Measurements from ENCODE around the gene SULT2B1.
A peak's percentile ranks its signal among the peaks of the same experiment; 100 is the strongest.
"Not testable (repeated sequence)": the region's sequence is repeated elsewhere in the genome, so short reads cannot be mapped to it uniquely, and the experiment has no call there.

Gene SULT2B1

DNA sequence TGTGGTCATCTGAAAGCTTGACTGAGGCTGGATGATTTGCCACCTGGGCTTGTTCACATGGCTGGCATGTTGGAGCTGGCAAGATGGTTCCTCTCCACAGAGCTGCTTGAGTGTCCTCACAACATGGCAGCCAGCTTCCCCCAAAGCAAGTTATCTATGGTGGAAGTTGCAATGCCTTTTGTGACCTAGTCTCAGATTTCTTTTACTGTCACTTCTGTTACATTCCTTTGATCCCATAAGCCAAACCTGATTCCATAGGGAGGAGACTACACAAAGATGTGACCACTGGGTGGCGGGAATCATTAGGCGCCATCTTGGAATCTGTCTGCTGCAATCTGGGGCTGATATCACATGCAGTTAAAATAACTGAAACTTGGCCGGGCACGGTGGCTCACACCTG lies 22.8 kb upstream of the SULT2B1 start:
- no peak for DNase-seq (ENCODE audit: low read depth, low spot score)

DNA sequence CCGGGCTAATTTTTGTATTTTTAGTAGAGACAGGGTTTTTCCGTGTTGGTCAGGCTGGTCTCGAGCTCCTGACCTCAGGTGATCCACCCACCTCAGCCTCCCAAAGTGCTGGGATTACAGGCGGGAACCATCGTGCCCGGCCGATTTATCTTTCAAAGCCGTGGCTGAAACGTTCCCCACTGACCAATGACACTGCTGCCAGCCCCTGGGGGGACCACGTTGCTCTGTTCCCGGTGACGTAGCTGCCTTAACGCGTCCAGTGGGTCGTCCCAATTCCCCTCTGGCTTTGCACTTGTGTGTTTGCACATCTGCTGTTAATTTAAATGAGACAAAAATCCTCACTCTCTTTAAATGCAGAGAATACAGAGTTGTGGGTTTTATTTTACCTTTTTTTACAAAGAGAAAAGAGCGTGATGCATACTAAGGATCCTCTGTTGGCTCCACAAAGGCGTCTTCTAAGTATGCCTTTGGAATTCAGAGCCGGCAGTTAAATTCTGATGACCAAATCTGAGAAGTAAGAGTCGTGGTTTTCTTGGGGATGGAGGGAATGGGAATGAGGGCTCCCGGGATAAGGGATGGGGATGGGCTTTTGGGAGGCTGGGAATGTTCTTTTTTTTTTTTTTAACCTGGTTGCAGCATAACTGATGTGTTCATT lies 21.8 kb upstream of the SULT2B1 start:
- DNase-seq (ENCODE audit: low read depth, low spot score): no peak

DNA sequence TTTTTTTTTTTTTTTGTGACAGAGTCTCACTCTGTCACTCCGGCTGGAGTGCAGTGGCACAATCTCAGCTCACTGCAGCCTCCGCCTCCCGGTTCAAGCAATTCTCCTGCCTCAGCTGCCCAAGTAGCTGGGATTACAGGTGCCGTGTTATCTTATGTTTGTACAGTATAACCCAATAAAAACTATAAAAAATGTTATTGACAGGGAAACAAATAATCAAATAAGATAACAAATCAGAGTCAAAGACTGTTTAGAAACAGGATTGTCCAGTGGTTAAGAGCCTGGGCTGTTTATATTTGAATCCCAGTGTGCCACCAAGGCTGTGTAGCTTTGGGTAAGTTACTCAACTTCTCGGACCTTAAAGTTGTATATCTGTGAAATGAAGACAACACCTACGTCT lies 21.2 kb upstream of the SULT2B1 start:
- no peak for DNase-seq (ENCODE audit: low read depth, low spot score)

DNA sequence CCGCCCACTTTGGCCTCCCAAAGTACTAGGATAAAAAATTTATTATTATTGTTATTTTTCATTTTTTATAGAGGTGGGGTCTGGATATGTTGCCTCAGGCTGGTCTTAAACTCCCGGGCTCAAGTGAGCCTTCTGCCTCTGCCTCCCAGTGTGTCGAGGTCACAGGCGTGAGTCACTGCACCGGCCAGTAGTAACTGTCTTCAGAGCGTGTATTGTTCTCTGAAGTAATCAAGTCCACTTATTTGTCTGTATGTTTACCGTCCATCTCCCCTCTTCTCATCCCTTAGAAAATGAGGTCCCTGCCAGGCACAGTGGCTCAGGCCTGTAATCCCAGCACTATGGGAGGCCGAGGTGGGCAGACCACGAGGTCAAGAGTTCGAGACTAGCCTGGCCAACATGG lies 18.2 kb upstream of the SULT2B1 start:
- DNase-seq (ENCODE audit: low read depth, low spot score): no peak

DNA sequence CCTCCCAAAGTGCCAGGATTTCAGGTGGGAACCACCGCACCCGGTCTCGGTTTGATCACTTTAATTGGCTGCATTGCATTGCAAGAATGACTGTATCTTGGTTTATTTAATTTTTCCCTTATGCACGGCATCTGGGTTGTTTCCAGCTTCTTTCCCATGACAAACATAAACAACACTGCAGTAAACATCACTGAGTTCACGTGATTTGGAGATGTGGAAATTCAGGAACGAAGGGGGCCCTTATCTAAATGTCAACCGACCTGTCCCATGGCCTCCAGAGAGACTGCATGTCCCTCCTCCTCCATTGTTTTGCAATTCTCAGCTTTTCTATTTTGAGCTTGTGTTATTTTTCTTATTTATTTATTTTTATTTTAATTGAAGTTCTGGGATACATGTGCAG lies 14.4 kb upstream of the SULT2B1 start:
- DNase-seq (ENCODE audit: low read depth, low spot score): no peak

DNA sequence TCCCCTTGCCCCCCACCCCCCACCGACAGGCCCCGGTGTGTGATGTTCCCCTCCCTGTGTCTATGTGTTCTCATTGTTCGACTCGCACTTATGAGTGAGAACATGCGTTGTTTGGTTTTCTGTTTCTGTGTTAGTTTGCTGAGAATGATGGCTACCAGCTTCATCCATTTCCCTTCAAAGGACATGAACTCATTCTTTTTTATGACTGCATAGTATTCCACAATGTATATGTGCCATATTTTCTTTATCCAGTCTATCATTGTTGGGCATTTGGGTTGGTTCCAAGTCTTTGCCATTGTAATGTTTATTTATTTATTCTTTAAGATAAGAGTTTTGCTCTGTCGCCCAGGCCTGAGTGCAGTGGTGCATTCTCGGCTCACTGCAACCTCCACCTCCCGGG lies 13.9 kb upstream of the SULT2B1 start:
- not testable (repeated sequence) for DNase-seq (ENCODE audit: low read depth, low spot score)

DNA sequence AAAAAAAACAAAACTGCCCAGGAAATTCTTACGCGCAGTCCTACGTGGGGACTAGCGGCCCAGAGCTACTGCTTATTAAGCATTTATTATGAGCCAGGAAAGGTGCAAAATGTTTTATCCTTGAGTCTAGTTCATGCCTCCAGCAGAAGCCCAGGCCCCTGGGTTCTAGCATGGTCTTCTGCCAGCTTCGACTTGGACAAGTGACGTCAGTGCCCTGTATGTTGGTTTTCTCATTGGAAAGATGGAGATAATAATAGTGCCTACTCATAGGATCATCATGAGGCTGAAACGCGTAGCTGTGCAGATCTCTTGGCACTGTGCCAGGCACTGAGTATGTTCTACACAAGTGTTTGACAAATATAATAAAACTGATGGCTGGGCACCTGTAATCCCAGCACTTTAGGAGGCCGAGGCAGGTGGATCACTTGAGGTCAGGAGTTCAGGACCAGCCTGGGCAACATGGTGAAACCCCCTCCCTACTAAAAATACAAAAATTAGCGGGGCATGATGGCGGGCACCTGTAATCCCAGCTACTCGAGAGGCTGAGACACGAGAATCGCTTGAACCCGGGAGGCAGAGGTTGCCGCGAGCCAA lies 12.4 kb upstream of the SULT2B1 start:
- no peak for DNase-seq (ENCODE audit: low read depth, low spot score)

DNA sequence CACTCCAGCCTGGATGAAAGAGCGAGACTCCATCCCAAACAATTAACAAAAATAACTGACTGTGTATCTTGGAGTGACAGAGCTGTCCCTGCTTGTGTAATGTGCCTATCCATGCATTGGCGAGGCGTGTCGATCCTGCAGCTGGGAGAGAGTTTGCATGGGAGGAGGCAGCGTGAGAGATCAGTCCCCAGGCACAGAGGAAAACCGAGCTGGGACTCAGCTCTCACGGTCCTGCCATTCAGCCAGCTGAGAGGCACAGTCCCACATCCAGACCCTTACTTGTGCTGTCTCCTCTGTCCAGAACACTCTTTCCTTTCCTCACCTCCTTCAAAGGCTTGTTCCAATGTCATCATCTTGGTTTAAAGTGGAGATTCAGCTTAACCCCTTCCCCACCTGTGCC lies 11.9 kb upstream of the SULT2B1 start:
- no peak for DNase-seq (ENCODE audit: low read depth, low spot score)

DNA sequence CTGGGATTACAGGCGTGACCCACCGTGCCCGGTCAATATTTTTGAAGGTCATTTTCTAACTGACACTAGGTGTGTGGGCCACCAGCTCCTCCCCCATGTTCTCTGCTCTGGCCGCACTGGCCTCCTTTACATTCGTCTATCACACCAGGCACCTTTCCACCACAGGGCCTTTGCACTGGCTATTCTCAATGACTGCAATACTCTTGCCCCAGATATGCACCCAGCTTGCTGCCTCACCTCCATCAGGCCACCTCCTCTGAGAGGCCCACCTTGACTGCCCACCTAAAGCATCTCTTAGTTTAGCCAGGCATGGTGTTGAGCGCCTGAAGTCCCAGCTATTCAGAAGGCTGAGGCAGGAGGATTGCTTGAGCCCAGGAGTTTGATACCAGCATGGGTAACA lies 10.2 kb upstream of the SULT2B1 start:
- DNase-seq (ENCODE audit: low read depth, low spot score): no peak

DNA sequence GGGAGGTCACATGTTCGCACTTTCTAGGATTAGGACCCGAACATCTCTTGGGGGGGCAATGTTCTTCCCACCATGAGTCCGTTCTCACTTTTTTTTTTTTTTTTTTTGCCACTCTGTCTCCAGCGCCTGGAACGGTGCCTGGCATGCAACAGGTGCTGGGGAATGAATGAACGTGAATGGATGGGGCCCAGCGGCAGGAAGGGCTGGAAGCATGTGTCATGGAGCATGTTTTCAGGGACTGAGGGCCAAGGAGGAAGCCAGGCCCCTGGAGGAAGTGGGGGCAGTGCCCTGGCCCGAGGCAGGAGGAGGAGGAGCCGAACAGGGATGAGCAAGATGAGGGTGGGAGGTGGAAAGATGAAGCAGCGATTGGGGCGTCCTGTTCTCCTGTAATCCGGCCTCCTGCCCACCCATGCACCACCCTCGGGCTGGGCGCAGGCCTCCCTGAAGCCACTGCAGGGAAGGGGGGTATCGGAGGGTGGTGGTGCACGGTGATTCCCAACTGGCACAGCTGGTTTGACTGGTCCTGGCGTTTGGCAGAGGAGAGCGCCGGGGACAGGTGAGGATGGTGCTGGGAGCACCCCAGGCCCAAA lies 8.8 kb upstream of the SULT2B1 start:
- DNase-seq (ENCODE audit: low read depth, low spot score): no peak

DNA sequence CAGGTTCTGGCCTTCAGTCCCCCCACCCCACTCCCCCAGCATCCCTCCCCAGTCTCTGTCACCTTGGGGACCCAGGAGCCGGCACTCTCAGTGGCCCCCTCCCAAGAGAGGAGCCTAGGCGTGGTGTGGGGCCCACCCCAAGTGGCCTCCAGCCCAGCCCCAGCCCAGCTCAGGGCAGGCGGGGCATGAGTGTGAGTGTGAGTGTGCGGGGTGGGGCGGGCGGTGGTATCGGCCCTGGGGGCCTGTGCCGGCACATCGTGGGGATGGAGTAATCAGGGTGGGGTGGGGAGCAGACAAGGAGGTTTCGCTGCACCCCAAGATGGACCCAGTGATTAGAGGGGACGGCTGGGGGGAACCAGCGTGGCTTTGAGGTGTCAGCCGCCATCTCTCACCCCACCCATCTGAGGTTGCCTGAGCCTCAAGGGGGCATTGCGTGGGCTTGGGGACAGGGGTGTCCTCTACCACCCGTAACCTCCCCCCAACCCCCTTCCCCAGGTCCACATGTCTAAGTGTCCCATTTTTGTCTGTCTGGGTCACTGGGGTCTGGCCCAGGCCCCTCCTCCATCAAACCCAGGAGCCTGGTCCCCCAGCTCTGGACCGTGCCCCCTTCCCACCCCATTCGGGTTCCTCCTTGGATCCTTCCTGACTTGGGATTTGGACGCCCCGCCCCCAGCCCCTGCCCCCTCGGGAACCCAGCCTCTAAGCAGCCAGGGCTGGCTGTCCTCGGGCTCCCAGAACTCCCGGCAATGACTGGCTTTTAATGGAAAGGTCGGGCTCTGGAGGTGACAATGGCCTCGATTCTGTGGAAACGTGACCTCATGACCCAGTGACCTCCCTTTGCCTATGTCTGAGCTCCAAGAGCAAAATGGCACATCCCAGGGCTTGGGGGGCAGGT lies 6.9 kb upstream of the SULT2B1 start:
- no peak for DNase-seq (ENCODE audit: low read depth, low spot score)

DNA sequence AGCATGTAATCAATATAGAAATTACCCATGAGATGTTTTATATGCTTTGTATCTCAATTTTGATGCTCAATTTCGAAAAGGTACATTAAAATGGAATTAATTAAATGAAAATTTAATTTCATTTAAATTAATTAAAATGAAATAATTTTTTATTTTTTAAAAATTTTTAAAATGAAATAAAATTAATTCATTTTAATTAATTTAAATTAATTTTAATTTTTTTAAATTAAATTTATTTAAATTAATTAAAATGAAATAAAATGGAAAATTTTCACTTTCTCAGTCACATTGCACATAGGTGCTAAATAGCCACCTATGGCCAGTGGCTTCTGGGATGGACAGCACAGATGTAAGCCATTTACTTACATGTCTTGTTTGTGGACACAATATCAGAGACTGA lies 4.2 kb upstream of the SULT2B1 start:
- DNase-seq (ENCODE audit: low read depth, low spot score): no peak

DNA sequence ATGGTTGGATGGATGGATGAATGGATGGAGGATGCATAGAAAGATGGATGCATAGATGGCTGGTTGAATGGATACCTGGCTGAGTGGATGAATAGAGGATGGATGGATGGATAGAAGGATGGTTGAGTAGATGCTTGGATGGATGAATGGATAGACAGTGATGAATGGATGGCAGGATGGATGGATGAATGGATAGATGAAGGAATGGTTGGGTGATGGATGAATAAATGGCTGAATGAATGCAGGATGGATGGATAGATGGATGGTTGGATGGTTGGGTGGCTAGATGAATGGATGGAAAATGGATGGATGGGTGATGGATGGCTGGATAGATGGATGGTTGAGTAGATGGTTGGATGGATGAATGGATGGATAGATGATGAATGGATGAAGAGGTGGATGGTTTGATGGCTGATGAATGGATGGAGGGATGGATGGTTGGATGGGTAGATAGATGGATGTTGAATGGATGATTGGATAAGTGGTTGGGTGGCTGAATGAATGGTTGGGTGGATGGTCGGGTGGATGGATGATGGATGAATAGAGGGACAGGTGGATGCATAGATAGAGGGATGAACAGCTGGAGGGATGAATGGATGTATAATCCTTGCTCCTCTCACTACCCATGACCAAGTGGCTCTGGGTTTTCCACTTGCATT lies 3.6 kb upstream of the SULT2B1 start:
- DNase-seq (ENCODE audit: low read depth, low spot score): no peak

DNA sequence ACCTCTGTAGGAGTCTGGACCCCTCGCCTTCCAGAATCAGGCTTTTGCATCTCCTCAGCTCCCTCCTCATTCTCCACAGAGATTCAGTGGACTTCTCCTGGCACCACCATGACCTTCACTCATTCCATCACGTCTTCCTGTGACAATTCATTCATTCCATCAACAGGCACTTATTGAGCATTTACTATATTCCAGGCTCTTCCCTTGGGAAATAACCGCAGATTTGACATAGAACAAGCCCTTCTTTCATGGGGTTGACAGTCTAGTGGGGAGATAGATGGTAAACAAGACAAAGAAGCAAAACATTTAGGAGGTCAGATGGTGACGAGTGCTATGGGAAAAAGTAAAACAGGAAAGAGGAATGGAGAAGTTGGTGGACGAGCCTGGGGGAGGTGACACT lies 2.6 kb upstream of the SULT2B1 start:
- no peak for DNase-seq (ENCODE audit: low read depth, low spot score)

DNA sequence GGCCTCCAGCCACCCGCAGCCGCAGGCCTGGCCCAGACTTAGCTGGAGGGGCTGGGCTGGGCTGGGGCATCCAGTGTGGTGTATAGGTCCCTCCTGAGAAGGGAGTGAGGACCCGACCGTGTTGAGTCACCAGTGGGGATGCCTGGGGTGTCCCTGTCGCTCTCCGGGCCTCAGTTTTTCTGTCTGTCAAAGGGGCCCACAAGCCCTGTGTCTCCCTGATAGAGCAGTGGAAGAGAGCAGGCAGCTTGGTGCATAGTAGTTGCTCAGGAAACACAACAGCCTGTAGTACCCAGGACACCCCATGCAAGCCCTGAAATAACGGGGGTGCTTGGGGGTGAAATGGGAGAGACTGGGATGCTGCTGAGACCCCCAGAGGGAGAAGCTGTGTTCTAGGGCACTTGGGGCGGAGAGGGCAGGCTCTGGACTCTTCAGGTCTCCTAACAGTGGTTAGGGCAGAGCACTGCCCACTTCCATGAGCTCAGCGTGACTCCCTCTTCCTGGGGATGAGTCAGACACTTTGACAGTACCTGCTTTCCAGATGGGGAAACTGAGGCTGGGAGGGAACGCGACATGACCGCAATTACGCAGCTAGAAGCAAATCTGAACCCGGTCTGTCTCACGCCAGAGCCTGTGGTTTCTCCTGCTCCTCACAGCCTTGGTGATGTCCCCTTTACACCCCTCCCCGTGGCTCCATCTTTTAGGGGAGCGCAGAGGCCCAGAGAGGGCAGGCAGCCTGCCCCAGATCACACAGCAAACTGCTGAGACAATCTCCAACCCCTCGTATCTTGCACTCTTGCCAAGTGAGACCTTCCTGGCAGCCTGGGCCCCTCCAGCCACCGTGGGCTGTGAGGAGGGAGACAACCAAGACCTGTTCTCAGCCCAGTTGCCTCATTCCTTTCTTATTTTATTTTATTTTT lies 692 bp downstream of the SULT2B1 start:
- DNase-seq (ENCODE audit: low read depth, low spot score): no peak

DNA sequence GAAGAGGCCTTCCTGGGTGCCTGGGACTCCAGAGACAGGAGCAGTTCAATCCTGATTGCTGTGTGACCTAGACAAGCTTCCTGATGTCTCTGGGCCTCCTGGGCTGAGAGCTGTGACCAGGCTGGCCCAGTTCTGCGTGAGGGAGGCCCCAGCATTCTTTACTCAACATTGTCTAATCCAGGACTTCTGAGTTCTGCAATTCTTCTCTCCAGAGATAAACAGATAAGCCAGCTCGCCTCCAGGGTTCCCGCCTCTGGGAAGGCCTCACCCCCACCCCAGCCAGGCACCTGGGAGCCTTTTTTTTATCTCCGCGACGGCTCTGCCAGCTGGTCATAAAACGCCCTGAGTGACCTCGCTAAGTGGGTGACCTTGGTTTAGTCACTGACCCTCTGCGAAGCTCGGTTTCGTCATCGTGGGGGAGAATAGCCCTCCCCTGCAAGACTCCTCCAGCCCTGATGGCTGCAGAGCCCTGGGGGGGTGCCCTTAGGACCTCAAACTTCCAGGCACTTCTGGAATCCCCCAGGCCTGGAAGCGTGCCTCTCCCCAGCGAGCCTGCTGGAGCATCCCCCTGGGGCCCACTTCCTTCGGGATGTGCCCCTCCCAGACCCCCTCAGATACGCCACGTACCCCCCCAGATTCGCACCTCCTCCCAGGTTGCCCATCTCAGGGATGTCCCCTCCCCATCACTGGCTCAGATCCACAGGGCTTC lies 1.9 kb downstream of the SULT2B1 start:
- DNase-seq (ENCODE audit: low read depth, low spot score): no peak

DNA sequence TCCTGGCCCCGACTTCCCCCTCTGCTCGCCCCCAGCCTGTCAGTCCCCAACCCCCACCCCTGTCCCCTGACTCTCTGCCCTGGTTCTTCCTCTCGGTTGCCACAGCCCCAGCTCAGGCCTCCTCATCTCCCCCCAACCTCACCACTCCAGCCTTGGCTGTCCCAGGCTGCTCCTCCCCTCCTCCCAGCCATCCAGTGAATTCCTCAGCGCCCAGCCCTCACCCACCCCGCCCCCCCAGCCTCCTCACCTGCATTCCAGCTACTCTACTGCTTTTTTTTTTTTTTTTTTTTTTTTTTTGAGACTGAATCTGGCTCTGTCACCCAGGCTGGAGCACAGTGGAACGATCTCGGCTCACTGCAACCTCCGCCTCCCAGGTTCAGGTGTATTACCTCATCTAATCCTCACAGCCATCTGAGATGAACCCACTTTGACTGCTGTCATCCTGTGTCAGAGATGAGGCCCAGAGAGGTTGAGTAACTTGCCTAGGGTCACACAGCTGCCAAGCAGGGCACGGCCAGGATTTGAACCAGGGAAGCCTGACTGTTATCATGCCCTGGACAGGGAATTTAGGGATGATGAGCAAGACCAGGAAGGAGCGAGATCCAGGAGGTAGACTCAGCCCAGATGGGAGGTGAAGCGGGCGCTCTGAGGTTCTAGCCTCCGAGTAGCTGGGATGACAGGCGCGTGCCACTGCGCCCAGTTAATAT lies 2.6 kb downstream of the SULT2B1 start:
- peak; percentile 85 for DNase-seq (ENCODE audit: low read depth, low spot score)

DNA sequence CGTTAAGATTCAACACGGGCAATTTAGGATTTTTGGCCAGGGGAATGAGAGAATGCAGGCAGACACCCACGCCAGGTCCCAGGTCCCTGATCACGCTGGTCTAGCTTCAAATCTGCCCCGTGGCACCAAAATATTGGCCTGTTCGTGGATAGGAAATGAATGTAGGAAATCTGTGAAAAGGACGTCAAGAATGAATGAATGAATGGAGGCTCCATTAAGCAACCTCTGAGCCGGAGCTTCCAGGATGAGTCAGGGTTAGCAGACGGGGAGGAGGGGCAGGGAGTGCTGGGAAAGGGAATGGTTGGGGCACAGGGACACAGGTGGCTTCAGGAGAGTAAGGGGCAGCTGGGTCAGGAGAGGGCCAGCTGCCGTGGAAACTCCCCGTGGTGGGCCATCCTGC lies 4.2 kb downstream of the SULT2B1 start:
- DNase-seq (ENCODE audit: low read depth, low spot score): no peak

DNA sequence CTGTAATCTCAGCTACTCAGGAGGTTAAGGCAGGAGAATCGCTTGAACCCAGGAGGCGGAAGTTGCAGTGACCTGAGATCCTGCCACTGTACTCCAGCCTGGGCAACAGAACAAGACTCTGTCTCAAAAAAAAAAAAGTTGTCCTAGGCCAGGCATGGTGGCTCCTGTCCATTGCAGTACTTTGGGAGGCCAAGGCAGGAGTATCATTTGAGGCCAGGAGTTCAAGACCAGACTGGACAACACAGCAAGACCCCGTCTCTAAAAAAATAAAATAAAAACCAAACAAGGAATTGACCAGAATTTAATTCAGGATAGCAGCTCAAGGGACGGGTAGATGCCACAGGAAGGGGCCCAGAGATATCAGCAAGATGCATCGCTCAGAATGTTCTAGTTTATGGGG lies 4.9 kb downstream of the SULT2B1 start:
- DNase-seq (ENCODE audit: low read depth, low spot score): no peak

All from iPS DF 19.7 (cell line).